CD4-positive, alpha-beta T cell treated with Interleukin-4 for 1 hour (primary cell): ENCODE measurements around the gene PSMC4.

Experiments used
- DNase-seq, 2 donors: peaks; one replicate each; pipeline ENCODE4 v3.0.0-alpha.2; 2020 to 2022

The PSMC4 gene

DNA sequence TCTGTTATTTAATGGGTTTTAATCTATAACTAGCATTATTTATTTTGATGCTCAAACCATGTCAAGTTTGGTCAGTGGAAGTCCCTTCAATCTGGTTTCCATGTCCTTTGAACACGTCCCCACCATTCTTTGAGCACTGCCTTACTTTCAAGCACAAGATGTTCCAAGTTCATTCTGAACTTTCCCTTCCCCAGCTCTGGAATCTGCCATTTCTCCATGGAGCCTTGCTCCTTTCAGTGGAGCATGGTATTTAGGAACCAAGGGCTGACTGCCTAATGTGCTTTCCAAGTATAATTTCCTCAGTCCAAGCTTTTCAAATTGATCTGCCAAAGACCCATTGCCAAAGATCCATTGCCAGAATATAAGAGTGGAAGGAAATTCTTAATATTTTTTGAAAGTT is 24.8 kb downstream of the PSMC4 start:
- DNase-seq: no peak

DNA sequence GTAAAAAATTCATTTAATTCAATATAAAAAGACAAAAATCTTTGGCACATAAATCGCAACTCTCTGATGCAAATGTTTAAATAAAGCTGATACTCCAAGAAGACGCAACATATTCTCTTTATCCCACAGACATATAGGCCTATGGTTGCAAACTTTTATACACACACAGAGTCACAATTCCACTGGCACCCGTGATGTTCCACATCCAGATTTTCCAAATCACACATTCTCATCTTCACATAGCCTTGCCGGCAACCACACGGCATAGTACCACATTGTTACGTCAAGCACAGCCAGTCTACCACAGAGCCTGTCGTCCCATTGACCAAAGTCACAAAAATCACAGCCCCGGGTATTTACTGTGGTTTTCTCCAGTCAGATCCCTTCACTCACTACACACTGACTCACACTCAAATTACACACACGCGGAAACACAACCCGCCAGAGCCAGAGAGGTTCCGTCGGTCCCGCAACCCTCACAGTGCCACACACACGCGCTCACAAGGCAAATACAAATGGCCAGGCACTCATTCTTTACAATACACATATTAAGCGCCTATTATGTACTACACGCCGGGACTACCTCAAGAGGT is 25.3 kb downstream of the PSMC4 start:
- DNase-seq: peak in 1 of 2 donors; percentile 49

DNA sequence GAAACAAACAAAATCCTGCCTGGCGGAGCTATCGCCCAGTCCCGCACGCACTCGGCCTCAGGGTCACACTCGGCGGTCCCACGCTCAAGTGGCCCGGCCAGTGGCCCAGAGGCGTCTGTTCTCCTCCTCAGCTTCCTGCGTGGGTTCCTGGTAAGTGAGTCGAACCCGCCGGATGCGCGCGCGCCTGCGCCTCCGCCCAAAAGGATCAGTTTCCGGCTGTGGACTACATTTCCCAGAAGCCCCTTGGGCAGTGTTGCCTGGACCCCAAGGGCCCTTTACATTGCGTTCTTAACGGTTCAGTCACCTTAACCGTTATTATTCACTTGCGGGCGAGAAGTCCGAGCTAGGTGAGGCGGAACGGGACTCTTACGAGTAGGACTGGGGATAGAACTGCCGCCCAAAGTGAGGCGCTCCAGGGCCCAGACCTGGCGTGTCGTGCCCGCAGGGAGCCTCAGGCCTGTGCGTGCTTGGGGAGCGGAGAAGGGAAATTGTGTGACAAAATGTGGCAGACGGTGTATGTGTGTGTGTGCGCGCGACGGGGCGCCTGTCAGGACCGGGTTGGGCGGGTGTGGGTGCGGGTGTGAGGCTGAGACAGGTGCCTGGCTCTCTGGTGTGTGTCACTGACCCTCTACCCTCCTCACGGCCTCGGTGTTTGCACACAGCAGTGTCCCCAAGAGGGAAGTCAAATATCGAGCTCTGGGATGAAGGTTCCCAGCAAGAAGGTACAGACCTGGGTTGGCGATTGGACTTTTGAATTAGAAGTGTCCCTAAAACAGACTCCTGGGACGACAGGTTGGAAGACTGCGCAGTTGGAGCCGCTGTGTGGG is 26.1 kb downstream of the PSMC4 start, which contains the start of gene ZNF546:
ZNF546 (plus strand) TSS at position 250 of the 827 bp plus-strand sequence. CDS start 1,267 bp downstream, outside the sequence.
- peak; percentile 95 for DNase-seq

DNA sequence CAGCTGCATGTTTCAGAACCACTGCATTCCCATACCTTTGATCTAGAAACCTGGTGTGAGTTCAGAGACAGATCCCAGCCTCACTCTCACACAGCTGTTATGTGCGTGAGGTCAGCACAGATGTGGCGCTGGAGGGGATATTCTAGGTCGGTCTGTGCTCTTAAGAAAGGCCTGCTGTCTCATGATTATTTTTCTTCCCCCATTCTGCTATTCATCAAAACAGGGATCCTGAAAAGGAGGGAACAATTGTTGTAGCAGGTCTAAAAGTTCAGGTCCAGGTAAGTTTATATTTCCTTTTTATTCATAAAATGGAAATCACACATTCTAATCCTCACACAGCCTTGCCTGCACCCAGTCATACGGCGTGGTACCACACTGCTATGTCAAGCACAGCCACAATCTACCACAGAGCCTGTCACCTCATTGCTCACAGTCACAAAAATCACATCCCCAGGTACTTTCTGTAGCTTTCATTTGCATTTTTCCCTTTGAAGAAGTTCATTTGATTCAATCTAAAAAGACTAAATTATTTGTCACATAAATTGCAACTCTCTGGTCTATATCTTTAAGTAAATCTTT is 26.8 kb downstream of the PSMC4 start:
- no peak for DNase-seq

DNA sequence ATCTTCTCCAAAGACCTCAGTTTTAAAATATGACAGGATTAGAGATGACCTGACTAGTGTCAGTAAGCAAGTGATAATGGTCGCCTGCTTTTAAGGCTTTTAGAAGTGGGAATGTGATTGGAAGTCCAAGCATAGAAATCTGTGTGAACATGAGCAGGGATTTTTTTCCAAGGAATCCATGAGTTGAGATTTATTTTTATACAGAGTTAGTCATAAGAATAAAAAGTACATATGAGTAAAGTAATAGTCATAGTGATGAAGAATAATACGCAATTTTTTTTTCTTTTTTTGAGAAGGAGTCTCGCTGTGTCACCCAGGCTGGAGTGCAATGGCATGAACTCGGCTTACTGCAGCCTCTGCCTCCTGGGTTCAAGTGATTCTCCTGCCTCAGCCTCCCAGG is 27.5 kb downstream of the PSMC4 start:
- no peak for DNase-seq

DNA sequence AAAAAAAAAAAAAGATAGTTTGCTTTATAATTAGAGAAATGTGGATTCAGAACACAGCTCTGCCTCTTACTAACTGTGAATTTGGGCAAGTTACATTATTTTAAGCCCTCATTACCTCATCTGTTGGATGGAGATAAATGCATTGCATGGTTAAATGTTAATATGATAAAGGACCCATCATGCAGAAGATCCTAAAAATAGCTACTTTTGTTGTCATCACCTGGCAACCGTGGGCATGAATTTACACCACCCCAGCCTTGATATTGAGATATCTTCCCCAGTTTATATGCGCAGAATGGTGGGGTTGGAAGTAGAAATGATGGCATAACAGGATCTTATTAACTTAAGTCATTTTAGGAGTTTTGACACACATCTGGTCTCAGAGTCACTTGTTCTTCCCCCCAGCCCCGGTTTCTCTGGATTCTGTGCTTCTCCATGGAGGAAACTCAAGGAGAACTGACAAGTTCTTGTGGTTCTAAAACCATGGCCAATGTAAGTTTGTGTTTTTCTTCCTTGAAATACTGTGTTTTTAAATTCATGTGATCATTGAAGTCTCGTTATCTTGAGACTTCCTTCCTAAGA is 34.8 kb downstream of the PSMC4 start:
- no peak for DNase-seq

DNA sequence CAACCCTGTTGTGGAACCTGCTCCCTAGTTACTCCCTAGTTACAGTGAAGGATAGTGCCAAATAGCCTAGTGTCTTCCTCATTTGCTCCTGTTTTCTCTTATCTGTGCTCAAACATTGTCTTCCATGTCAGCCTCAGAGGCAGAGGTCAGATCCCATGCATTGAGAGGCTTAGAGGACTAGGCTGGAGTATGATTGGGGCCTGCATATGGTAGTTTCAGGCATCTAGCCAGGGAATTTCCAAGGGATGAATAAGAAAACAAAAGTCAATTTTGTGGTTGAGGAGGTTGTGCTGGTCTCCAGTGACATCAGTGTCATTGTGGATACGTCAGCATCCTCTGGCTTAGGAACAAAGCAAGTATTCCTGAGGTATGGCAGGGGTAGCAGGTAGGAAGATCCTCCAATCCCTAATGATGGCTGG is 35.3 kb downstream of the PSMC4 start:
- no peak for DNase-seq

DNA sequence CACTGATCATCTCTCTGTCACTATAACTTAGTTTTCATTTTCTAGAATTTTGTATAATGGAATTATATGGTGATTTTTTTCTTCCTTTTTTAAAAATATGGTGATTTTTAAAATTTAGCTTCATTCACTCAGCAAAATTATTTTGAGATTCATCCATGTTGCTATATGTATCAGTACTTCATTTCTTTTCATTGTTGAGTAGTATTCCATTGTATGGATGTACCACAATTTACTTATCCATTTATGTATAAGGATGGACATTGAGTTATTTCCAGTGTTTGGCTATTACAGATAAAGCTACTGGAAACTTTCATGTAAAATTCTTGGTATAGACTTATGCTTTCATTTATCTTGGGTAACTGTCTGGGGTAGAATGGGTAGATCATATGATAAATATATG is 38.7 kb downstream of the PSMC4 start:
- no peak for DNase-seq

DNA sequence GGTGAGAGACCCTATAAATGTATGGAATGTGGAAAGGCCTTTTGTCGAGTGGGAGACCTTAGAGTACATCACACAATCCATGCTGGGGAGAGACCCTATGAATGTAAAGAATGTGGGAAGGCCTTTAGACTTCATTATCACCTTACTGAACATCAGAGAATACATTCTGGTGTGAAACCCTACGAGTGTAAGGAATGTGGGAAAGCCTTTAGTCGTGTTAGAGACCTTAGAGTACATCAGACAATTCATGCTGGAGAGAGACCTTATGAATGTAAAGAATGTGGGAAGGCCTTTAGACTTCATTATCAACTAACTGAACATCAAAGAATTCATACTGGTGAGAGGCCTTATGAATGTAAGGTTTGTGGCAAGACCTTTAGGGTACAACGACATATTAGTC is 43.0 kb downstream of the PSMC4 start:
- no peak for DNase-seq

DNA sequence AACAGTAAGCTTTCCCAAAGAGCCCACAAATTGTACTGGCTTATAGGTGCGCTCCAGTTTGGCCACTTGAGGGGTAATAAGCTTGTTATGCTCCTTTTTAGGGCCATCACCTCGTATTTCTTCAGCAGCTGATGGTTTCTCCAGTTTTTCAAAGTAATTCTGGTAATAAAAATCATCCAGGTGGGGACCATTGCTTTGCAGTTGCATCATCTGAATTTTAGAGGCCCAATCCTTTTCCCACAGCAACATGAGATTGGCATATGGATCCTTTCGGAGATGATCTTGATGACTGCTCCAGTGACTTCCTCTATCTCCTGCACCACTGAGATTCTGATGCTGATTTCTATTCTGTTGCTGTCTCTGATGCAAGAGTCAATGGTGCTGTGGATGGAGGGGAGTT is 53.0 kb downstream of the PSMC4 start:
- no peak for DNase-seq

DNA sequence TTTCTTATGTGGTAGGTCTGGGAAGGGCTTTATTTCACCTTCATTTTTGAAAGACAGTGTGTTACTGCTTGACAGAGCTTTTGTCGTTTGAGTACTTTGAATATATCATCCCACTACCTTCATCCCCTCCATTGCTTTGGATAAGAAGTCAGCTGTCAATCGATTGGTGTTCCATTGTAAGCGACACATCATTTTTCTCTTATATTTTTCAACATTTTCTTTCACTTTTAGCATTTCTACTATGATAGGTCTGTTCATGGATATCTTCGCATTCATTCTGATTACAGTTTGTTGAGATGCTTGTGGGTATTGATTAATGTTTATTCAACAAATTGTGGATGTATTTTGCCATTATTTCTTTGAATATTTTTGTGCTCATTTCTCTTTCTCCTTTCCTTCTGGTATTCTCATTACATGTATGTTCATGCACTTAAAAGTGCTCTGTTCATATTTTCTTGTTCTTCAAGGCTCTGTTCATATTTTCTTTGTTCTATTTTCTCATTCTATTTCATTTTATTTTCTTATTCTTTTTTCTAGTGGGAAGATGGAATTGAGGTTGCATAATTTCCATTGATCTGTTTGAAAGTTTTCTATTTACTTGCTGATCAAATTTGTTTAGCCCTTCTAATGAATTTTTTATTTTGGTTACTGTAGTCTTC is 55.1 kb downstream of the PSMC4 start:
- DNase-seq: no peak

DNA sequence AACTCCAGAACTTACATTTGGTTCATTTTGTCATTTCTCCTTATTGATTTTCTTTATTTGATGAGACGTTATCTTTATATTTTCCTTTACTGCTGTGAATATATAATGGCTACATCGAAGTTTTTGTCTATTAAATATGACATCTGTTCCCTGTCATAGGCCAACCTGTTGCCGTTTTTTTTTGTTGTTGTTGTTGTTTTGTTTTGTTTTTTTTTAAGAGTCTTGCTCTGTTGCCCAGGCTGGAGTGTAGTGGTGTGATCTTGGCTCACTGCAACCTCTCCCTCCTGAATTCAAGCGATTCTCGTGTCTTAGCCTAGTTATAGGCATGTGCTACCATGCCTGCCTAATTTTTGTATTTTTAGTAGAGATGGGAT is 55.6 kb downstream of the PSMC4 start:
- no peak for DNase-seq
